ENCODE data around the gene CHRNA7. TPM values are rescaled to one million over a fixed set of nuclear protein-coding genes. Genes with fewer than 3 reads are reported as not detected.

The CHRNA7 gene
- total RNA-seq, 1 experiment from 2014 or later, result 3.8 TPM

DNA sequence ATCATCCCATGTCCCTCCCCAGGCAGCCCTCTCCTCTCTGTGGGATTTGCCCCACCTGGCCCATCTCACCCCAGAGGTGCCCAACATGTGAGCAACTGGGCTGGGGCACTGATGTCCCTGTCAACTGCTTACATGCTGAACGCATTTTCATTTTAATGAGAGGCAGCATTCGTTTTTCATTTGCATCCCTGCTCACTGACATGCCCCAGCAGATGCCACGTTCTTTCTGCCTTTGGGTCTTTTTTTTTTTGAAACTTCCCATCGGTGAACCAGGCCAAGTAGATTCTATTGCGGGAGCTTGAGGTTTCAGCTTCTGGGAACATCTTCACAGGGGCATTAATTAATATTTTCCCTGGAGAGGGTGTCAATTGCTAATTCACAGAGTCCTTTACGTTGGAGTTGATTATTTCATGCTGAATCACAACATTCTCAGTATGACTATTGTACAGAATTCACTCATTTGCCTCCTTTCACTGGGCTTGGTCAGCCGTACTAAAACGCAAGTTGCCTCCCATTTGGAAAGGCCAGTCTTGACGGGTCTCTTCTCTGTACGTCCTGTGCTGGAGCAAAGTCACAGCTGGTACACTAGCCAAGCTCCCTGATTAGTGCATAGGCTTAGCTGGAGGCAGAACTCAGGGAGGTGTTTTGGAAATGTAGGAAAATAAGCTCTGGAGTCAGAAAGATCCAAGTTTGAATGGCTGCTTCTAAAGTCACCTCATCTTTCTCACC lies 69.8 kb downstream of the CHRNA7 start:
- Histone ChIP-seq H3K4me3 (ENCODE audit: insufficient read depth, low read depth, low read length) (no peak overlapping the region), H3K36me3 (replicated peaks; ENCODE audit: control insufficient read depth, insufficient read depth, low read length) (no peaks in the 10 kb centered on the region), H3K27me3 (ENCODE audit: control insufficient read depth, insufficient read depth, low read length) (no peaks in the 10 kb centered on the region)
- no peak for DNase-seq

DNA sequence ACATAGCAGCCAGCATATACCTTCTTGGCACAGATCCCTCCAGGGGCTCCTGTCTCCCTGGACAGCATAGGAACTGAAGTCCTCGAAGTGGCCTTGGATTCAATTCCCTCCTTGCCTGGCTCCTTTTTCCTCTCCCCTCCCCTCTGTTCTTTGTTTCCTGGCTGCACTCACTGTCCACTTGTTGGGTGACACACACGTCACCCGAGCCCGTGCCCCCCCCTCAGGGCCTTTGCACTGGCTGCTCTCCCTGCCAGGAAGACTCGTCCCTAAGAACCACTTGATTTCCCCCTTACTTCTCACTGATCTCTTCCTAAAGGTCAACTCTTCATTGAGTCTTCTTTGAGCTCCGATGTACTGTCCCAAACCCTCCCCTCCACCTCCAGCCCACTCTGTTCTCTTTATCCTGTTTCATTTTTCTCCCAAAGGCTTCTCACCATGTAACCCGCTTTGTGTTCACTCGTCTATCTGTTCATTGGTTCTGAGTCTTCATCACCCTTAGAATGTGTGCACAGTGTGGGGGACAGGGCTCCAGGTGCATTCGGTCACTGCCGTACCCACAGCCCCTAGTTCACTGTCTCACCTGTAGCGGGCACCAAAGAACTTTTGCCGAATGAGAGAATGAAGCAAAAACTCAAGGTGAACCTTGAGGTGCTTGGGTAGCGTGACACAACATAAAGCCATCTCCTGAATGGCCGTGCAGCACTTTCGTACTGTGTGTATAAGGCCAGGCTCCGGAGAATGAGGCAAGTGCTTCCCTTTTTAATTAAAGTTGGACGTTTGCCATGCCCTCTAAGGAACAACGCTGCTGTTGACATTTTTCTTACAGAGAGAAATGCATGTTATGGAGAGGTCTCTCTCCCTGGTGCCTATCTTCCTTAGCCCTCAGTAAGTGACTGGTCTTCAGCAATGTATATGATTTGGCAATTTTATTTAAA lies 74.0 kb downstream of the CHRNA7 start:
- Histone ChIP-seq H3K4me3 (ENCODE audit: insufficient read depth, low read depth, low read length) (no peak overlapping the region), H3K36me3 (replicated peaks; ENCODE audit: control insufficient read depth, insufficient read depth, low read length) (no peaks in the 10 kb centered on the region)
- DNase-seq, result no peak

DNA sequence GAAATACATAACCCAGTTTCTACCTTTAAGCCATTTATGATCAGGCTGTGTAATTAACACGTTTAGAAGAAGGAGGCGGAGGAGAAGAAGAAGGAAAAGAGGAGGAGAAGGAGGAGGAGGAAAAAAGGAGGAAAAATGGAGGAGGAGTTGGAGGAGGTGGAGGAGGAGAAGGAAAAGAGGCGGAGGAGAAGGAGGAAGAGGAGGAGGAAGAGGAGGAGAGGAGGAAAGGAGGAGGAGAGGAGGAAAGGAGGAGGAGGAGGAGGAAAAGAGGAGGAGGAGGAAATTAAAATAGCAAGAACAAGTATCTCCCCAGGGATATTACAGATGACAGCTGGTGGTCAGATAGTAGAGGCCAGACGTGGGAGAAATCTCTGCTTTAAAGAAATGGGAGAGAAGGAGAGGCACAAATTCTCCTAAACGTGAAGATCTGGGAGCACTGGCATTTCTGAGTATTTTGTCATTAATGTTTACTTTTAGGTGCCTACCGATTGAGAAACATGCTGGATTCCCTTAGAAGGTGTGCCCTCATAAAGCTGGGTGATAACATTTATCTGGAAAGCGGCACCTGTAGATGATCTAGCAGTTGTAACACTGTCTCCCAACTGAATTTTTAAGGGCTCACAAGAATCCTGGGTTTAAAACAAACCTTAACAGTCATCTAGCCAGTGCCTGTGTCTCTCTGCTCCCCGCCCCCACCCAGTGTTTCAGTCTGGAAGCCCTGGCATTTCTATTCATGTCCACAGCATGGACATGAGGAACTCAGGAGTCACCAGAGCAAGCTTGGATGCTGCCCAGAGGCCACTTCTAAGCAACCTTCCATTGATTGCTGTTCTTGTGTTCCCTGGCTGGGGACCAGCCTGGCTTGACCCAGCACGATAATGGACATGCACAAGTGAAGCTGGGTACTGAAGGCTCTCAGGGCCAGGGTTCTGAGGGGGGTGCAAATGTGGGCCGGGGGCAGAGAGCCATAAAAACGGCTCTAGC lies 75.2 kb downstream of the CHRNA7 start:
- no peak for DNase-seq

More for the DNA sequence above, 74.0 kb downstream of the CHRNA7 start:
- no peaks in the 10 kb centered on the region for H3K27me3 ChIP-seq (ENCODE audit: control insufficient read depth, insufficient read depth, low read length)

DNA sequence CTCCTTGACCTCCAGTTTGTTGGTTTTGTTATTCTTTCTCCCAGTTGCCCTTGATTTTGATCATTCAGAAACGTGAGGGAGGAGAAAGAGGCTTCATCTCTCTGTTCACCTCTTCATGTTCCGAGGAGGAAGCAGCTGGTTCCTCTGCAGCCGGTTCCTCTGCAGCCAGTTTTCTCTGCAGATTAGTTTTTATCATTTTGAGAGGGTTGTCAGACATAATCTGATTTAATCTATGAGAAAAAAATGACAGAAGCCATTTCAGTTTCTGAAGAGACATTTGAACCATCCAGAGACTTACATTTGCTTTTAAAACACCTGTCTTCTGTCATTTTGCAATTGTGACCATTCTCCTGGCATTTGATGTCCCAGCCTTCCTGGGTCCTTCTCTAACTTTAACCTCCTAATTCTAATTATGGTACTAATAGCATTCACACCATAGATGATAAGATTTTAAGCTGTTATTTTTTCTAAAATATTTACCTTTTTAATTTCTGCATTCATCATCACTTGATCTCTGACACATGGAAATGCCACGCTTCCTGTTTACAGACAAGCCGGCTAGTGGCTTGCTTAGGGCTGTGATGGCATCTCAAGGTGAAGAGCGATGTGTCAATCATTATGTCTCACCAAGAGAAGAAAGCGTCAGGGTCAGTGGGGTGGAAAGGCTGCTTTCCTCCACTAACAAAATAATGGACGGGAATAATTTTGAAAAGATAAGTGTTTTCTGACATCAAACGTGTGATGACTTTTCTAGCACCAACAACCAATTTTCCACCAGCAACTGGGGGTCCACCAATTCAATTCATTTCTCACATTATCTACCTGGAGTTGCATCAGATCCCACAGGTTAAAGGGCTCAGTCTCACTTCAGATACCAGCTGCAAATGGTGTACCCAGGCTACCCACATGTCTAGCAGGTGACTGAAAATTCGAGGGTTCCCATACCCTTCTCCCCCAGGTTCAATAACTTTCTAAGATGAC lies 76.4 kb downstream of the CHRNA7 start:
- DNase-seq, result no peak
- Histone ChIP-seq H3K4me3 (ENCODE audit: insufficient read depth, low read depth, low read length) (no peak overlapping the region), H3K36me3 (replicated peaks; ENCODE audit: control insufficient read depth, insufficient read depth, low read length) (no peaks in the 10 kb centered on the region), H3K27me3 (ENCODE audit: control insufficient read depth, insufficient read depth, low read length) (no peaks in the 10 kb centered on the region)

More for the DNA sequence above, 75.2 kb downstream of the CHRNA7 start:
- Histone ChIP-seq H3K36me3 (replicated peaks; ENCODE audit: control insufficient read depth, insufficient read depth, low read length) (no peaks in the 10 kb centered on the region), H3K27me3 (ENCODE audit: control insufficient read depth, insufficient read depth, low read length) (no peaks in the 10 kb centered on the region), H3K4me3 (ENCODE audit: insufficient read depth, low read depth, low read length) (no peak overlapping the region)

DNA sequence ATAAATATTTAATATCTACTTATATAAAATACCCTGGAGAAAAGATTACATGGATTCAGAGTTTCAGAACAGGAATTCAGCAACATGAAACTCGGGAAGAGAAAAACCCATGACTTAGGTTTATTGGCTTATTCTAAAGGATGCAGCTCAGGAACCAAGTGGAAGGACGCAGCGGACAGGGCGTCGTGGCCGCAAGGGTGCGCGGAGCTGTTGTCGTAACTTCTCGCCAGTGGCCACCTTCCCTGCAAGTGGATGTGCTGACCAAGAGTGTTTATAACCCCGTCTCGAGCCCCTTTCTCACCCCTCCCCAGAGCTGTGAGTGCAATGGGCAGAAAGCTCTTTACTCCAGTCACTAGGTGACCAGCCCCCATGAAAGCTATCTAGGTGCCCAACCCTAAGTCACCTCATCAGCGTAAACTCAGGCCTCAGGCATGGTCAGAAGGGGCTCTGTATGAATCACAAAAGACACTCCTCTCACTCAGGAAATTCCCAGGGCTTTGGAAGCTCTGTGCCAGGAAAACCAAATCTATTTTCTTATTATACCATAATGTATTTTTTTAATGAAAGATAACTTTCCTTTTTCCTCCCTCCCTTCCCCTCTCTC lies 77.3 kb downstream of the CHRNA7 start:
- Histone ChIP-seq H3K4me3 (ENCODE audit: insufficient read depth, low read depth, low read length) (no peak overlapping the region), H3K27me3 (ENCODE audit: control insufficient read depth, insufficient read depth, low read length) (no peaks in the 10 kb centered on the region), H3K36me3 (replicated peaks; ENCODE audit: control insufficient read depth, insufficient read depth, low read length) (no peaks in the 10 kb centered on the region)
- no peak for DNase-seq

DNA sequence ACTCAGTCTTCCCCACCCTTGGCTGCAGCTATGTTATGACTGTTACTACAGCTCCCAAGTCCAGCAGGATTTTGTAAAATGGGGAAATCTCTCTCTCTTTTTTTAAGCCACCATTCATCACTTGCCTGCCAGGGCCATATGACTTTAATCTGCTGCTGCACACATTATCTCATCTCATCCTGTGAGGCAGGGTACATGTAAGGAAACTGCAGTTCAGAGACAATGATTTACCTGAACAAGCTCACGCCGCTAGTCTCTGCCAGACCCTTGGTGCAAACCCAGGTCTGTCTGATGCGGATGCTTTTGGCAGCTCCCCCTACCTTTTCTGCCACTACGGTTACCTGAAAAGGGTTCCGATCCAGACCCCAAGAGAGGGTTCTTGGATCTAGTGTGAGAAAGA lies 78.3 kb downstream of the CHRNA7 start:
- Histone ChIP-seq H3K36me3 (replicated peaks; ENCODE audit: control insufficient read depth, insufficient read depth, low read length) (no peaks in the 10 kb centered on the region), H3K27me3 (ENCODE audit: control insufficient read depth, insufficient read depth, low read length) (no peaks in the 10 kb centered on the region), H3K4me3 (ENCODE audit: insufficient read depth, low read depth, low read length) (no peak overlapping the region)
- no peak for DNase-seq

DNA sequence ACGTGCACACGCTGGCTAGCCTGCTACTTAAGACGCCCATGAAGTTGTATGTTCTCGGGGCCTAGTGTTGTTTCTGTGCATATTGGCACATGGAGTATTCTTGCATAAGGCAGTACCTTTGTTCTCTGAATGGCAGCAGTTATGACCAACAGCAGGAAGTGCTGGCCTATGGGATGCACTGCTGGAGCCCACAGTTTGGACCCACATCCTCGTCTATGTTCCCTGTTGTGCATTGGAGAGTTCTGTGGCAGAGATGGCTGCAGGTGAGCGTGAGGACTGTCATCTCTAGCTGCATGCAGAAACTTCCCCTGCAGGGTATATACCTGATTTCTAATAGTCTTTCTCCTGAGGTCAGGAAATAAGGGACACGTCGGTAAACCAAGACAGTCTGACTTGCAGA lies 81.8 kb downstream of the CHRNA7 start:
- no peaks in the 10 kb centered on the region for H3K36me3 ChIP-seq (replicated peaks; ENCODE audit: control insufficient read depth, insufficient read depth, low read length)
- no peaks in the 10 kb centered on the region for H3K27me3 ChIP-seq (ENCODE audit: control insufficient read depth, insufficient read depth, low read length)
- H3K4me3 ChIP-seq (ENCODE audit: insufficient read depth, low read depth, low read length), result no peak overlapping the region
- no peak for DNase-seq

DNA sequence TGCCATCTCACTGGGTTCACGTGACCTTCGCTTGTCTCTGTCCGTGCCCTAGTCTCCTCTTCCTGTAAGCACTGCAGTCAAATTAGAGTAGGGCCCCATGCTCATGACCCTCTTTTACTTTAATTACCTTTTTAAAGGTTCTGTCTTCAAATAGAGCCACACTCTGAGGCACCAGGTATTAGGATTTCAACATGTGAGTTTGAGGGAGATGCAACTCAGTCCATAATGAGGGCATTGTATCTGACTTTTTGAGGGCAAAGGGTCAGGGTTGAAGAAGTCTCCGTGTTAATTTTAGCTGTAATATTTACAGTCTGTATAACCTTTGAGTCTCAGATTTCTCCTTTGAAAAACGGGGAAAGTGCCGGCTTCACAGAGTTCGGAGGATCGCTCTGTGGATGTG lies 82.9 kb downstream of the CHRNA7 start:
- Histone ChIP-seq H3K27me3 (ENCODE audit: control insufficient read depth, insufficient read depth, low read length) (no peaks in the 10 kb centered on the region), H3K36me3 (replicated peaks; ENCODE audit: control insufficient read depth, insufficient read depth, low read length) (no peaks in the 10 kb centered on the region), H3K4me3 (ENCODE audit: insufficient read depth, low read depth, low read length) (no peak overlapping the region)
- DNase-seq, result no peak

DNA sequence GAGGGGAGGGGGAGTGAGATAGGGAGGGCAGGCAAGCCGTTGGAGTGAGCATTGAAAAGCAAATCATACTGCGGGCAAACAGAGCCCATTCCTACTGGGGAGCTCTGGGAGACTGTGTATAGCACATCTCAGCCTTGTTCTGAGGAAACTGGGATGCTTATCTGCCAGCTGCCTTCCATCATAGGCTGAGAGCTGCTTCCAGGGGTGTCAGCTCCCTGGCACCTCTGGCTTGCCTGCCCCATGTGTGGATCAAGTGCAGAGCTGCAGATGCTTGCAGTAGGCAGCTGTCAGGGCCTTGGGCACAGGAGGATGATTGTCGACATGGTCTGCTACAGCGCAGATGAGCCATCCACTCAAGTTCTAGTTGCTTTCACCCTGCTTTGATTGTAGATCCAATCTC lies 86.8 kb downstream of the CHRNA7 start:
- no peaks in the 10 kb centered on the region for H3K36me3 ChIP-seq (replicated peaks; ENCODE audit: control insufficient read depth, insufficient read depth, low read length)

DNA sequence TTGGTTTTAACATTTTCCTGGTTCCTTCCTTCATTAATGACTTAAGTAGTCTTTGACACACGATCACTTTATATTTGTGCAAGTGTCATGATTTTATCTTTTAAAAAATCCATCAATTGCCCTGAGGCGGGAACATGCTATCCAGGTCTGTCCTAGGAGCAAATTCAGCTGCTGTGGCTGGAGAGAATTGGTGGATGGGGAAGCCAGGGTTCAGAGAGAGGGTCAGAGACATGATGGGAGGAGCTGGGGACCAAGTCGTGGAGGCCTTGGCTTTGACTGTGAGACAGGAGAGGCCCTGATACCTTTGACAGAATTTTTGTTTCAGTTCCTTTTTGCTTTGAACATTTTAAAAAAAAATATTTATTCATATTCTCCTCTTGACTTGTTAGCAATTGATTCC lies 89.0 kb downstream of the CHRNA7 start:
- Histone ChIP-seq H3K4me3 (ENCODE audit: insufficient read depth, low read depth, low read length) (no peak overlapping the region), H3K36me3 (replicated peaks; ENCODE audit: control insufficient read depth, insufficient read depth, low read length) (no peaks in the 10 kb centered on the region), H3K27me3 (ENCODE audit: control insufficient read depth, insufficient read depth, low read length) (no peaks in the 10 kb centered on the region)
- DNase-seq, result no peak

More for the DNA sequence above, 86.8 kb downstream of the CHRNA7 start:
- Histone ChIP-seq H3K27me3 (ENCODE audit: control insufficient read depth, insufficient read depth, low read length) (no peaks in the 10 kb centered on the region), H3K4me3 (ENCODE audit: insufficient read depth, low read depth, low read length) (no peak overlapping the region)
- no peak for DNase-seq

DNA sequence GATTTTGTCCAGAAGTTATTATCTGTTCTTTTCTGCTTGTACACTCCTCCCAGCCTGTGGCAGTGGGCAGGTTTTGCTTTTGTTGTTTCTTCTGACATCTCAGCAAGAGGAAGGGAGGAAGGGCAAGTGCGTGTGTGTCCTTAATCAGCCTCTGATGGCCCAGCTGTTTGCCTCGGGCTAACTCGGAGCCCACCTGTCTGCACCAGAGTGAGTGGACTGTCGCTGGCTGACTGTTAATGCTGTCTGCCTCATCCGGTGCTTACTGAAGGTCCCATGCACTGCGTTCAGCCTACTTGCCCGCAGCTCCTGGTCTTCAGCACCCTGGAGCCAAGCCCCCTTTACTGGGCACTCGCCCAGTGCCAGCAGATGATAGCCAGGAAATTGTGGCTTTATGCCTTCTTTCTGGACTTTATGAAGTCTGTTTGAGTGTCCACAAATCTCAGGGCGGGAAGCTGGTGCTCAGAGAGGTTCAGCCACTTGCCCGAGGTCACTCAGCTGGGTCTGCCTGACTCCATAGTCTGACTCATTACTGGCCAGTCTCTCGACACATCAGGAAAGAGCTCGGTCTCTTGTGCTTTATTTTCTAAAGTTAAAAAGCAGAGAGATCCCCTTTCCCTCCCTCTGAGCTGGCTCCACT lies 89.5 kb downstream of the CHRNA7 start:
- no peak for DNase-seq
- Histone ChIP-seq H3K4me3 (ENCODE audit: insufficient read depth, low read depth, low read length) (no peak overlapping the region), H3K27me3 (ENCODE audit: control insufficient read depth, insufficient read depth, low read length) (no peaks in the 10 kb centered on the region), H3K36me3 (replicated peaks; ENCODE audit: control insufficient read depth, insufficient read depth, low read length) (no peaks in the 10 kb centered on the region)

DNA sequence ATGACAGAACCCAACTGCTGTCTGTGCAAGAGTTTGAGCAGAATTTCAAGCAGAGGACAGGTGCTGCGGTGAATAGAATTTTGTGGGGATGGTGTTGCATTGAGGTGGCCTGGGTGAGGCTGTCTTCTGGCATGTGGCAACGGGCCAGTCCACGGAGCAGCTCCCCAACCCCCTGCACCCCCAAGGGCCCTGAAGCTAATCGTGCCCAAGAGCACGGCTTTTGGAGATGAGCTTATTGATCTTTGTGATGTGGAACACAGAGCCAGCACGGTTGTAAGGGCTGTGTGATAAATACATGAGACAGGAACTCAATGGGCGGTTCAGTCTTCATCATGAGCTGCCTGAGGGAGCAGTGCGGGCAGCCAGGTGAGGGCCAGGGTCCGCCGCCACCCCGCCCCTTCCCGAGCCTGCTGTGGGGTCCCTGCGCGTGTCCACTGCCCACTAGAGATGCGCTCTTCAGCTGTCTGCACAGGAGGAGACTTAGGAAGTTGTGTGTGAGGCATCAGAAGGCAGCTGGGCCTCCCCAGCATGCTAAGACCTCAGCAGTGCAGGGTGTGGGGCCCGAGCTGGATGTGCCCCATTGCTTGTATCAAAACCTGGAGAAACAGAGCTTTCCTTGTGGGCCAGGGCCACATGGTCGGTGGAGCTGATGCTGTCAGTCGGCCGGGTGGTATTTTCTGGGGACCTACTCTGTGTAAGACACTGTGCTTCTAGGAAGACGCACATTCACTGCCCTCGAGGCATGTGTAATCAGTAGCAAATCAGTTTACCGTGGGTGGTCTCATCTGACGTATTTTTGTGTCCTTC lies 90.5 kb downstream of the CHRNA7 start:
- Histone ChIP-seq H3K4me3 (ENCODE audit: insufficient read depth, low read depth, low read length) (no peak overlapping the region), H3K36me3 (replicated peaks; ENCODE audit: control insufficient read depth, insufficient read depth, low read length) (no peaks in the 10 kb centered on the region), H3K27me3 (ENCODE audit: control insufficient read depth, insufficient read depth, low read length) (no peaks in the 10 kb centered on the region)
- no peak for DNase-seq

Measured in H7 (cell line).